ENCODE data around the gene PIWIL4.

GRCh38 chr11:94576306-94576705, 9.1 kb downstream of the PIWIL4 start:
- no peak for TF ChIP-seq CTCF (IDR thresholded peaks at IDR 0.05; ENCODE audit: poor library complexity, severe bottlenecking)
- no peak for TF ChIP-seq RAD21 (conservative IDR thresholded peaks at IDR 0.05)
- no peak for TF ChIP-seq REST (IDR thresholded peaks at IDR 0.05; ENCODE audit: borderline replicate concordance)
- no peak for TF ChIP-seq MXI1 (conservative IDR thresholded peaks at IDR 0.05; ENCODE audit: poor library complexity, severe bottlenecking)
- no peak for TF ChIP-seq POLR2AphosphoS5 (IDR thresholded peaks at IDR 0.05)
- TF ChIP-seq TAF1 (IDR thresholded peaks at IDR 0.05; ENCODE audit: low read depth): no peak
- TF ChIP-seq EZH2 (IDR thresholded peaks at IDR 0.05; ENCODE audit: borderline replicate concordance, insufficient read depth, low read length, poor library complexity, severe bottlenecking): no peak
- no peak for TF ChIP-seq EP300 (conservative IDR thresholded peaks at IDR 0.05; ENCODE audit: poor library complexity, severe bottlenecking)
- no peak for TF ChIP-seq SMC3 (conservative IDR thresholded peaks at IDR 0.05; ENCODE audit: poor library complexity)
